ENCODE results near the gene CIDEC. TPM values are rescaled to one million over a fixed set of nuclear protein-coding genes. Genes with fewer than 3 reads are reported as not detected.

The CIDEC gene
- total RNA-seq, 2 donors from 2014 or later = not detected

DNA sequence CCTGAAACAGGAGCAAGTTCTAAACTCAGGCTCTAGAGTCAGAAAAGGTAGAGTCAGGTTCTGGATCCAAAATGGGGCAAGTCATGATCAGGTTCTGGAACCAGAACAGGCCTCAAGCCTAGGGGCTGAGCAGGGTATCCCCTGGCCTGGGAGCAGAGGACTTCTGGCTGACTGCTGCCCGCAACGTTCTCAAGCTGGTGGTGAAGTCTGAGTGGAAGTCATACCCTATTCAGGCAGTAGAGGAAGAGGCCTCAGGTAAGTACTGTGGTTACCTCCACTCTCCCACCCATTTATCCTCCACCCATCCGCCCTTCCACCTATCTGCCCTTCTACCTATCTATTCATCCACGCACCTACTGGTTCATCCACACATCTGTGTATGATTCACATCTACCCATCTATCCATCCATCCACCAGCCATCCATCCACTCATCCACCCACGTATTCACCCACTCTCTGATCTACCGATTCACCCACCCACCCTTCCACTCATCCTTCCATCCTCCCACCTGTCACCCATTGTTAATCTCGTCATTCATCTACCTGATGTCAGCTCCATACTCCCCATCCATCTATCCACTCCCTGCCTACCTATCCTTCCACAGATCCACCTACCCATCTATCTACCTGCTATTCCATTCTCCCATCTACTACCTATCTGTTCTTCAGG lies 61.3 kb downstream of the CIDEC start:
- Mint-ChIP-seq H3K4me3 (no peak overlapping the region), H3K27ac (no peak overlapping the region)
- no peak for ATAC-seq

DNA sequence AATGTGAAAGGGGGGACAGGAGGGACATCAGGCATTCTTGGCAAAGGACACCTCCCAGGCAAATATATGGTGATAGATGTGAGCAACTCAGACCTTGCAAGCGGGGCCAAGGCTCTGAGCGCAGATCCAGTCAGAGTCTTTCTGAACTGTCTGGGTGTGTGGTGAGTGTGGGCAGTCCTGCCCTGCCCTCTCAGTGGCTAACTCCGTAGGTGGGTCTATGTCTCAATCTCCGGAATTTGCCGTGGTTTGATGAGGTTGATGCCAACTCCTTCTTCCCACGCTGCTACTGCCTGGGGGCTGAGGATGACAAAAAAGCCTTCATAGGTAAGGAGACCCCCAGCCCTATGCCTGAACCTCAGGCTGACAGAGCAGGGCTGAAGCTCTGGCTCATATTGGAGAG lies 62.6 kb downstream of the CIDEC start:
- no peak for ATAC-seq
- Mint-ChIP-seq H3K4me3 (no peak overlapping the region), H3K27me3 (no peaks in the 10 kb centered on the region)

More for the DNA sequence above, 61.3 kb downstream of the CIDEC start:
- no peaks in the 10 kb centered on the region for H3K9me3 ChIP-seq (ENCODE audit: control insufficient read depth, low read length, poor library complexity, severe bottlenecking)
- no peak for DNase-seq
- Mint-ChIP-seq H3K36me3 (ENCODE audit: low read depth) (peaks cover 6% of the 10 kb centered on the region), H3K4me1 (no peaks in the 10 kb centered on the region), H3K27me3 (no peaks in the 10 kb centered on the region)

More for the DNA sequence above, 62.6 kb downstream of the CIDEC start:
- DNase-seq = no peak
- no peaks in the 10 kb centered on the region for H3K9me3 ChIP-seq (ENCODE audit: control insufficient read depth, low read length, poor library complexity, severe bottlenecking)
- no peaks in the 10 kb centered on the region for H3K4me1 Mint-ChIP-seq
- no peak overlapping the region for H3K27ac Mint-ChIP-seq
- peaks cover 6% of the 10 kb centered on the region for H3K36me3 Mint-ChIP-seq (ENCODE audit: low read depth)

Other genes starting within 250 kb of the CIDEC start
- gene MTMR14, start 230.7 kb downstream of the CIDEC start, total RNA-seq = 100 to 1,000 TPM in 1 of 2 donors, 10 to 100 TPM in 1; 79.6 to 102 TPM
- gene CPNE9, start 176.4 kb downstream of the CIDEC start, total RNA-seq = not detected
- gene BRPF1, start 148.5 kb downstream of the CIDEC start, total RNA-seq = 10 to 100 TPM; 31.8 to 41.0 TPM
- gene OGG1, start 130.3 kb downstream of the CIDEC start, total RNA-seq = 10 to 100 TPM; 18.4 to 22.6 TPM
- 1 to 10 TPM; 1.9 to 2.2 TPM for gene CAMK1, start 110.3 kb downstream of the CIDEC start, total RNA-seq
- 10 to 100 TPM; 32.2 to 35.2 TPM for gene TADA3, start 87.8 kb downstream of the CIDEC start, total RNA-seq
- gene ARPC4, start 87.2 kb downstream of the CIDEC start, total RNA-seq = 100 to 1,000 TPM; 155 to 192 TPM
- gene TTLL3, start 70.0 kb downstream of the CIDEC start, total RNA-seq = 10 to 100 TPM; 87.2 to 88.7 TPM
- gene RPUSD3, start 36.2 kb downstream of the CIDEC start, total RNA-seq = 10 to 100 TPM; 19.0 to 20.8 TPM
- gene JAGN1, start 10.4 kb upstream of the CIDEC start, total RNA-seq = 10 to 100 TPM; 15.4 to 17.8 TPM
- 10 to 100 TPM; 10.1 to 12.4 TPM for gene IL17RE, start 22.6 kb upstream of the CIDEC start, total RNA-seq
- gene IL17RC, start 36.8 kb upstream of the CIDEC start, total RNA-seq = under 1 TPM; 0.47 to 0.92 TPM
- 10 to 100 TPM; 15.5 to 20.0 TPM for gene CRELD1, start 53.6 kb upstream of the CIDEC start, total RNA-seq
- gene PRRT3, start 72.2 kb upstream of the CIDEC start, total RNA-seq = 1 to 10 TPM; 5.8 to 5.9 TPM
- 10 to 100 TPM; 41.8 to 60.6 TPM for gene EMC3, start 106.6 kb upstream of the CIDEC start, total RNA-seq
- gene FANCD2, start 146.2 kb upstream of the CIDEC start, total RNA-seq = 10 to 100 TPM; 16.6 to 20.0 TPM
- not detected for gene FANCD2OS, start 228.0 kb upstream of the CIDEC start, total RNA-seq
- 10 to 100 TPM; 52.4 to 53.8 TPM for gene BRK1, start 235.4 kb upstream of the CIDEC start, total RNA-seq